ENCODE measurements around the gene KIAA1755. TPM values are rescaled to one million over a fixed set of nuclear protein-coding genes. Genes with fewer than 3 reads are reported as not detected.

KIAA1755 gene
- total RNA-seq, 1 experiment from 2014 or later, result 0.17 TPM

DNA sequence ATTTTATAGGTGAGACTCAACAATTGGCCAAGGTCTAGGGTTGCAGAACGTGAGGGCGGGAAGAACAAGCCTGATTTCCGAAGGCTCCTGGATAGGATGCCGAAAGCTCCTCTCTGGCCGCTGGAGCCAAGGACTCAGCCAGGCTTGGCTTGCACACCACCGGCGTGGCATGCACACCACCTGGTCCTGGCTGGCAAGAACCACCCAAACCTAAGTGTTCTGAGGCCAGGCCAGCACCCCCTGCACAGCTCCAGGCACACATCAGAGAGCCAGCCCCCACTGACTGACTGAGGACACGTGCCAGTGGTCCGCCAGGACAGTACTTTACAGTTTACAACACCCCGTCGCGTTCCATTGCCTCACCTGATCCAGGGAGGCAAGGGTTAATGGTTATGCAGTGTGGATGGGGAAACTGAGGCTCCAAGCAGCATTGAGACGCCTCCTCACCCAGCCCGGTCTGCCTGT lies 95.9 kb downstream of the KIAA1755 start:
- Histone ChIP-seq H2BK120ac (ENCODE audit: low read depth, low read length, poor library complexity, severe bottlenecking) (no peak overlapping the region), H4K8ac (replicated peaks; ENCODE audit: insufficient read length, low read depth, low read length) (no peak overlapping the region), H2BK20ac (ENCODE audit: low read depth, low read length, poor library complexity, severe bottlenecking) (no peak overlapping the region), H3K9me3 (ENCODE audit: control insufficient read depth, low read depth, low read length) (no peaks in the 10 kb centered on the region), H3K4me1 (ENCODE audit: insufficient read depth, low read length) (no peaks in the 10 kb centered on the region), H2AFZ (ENCODE audit: low read length) (no peak overlapping the region), H3K14ac (ENCODE audit: insufficient read depth, low read length) (no peak overlapping the region), H4K5ac (ENCODE audit: insufficient read length, low read depth, low read length) (no peak overlapping the region), H3K18ac (ENCODE audit: insufficient read length, low read depth, low read length) (no peak overlapping the region), H3K79me1 (ENCODE audit: insufficient read depth, low read depth, low read length, poor library complexity, severe bottlenecking) (no peaks in the 10 kb centered on the region), H3K4ac (ENCODE audit: low read depth, low read length) (no peak overlapping the region), H3K4me2 (ENCODE audit: insufficient read depth, insufficient read length, low read length) (peak overlapping the region; percentile 47), H3K79me2 (ENCODE audit: insufficient read depth, low read length) (no peaks in the 10 kb centered on the region), H3K23ac (ENCODE audit: insufficient read length, low read depth, low read length) (no peak overlapping the region), H3K23me2 (ENCODE audit: insufficient read length, low read depth, low read length, poor library complexity, severe bottlenecking) (peaks cover 4% of the 10 kb centered on the region), H2BK12ac (ENCODE audit: insufficient read length, low read depth, low read length) (no peak overlapping the region), H4K91ac (ENCODE audit: insufficient read length, low read depth, low read length) (no peak overlapping the region), H4K20me1 (ENCODE audit: control insufficient read depth, insufficient read depth, insufficient read length) (no peaks in the 10 kb centered on the region), H3K27me3 (ENCODE audit: insufficient read depth, low read length) (no peaks in the 10 kb centered on the region), H2AK5ac (ENCODE audit: insufficient read length, low read length) (no peak overlapping the region), H2BK15ac (ENCODE audit: low read depth, low read length) (no peak overlapping the region), H3K56ac (ENCODE audit: insufficient read length, low read depth, low read length) (no peak overlapping the region), H3K9ac (ENCODE audit: extremely low read depth, insufficient read length, low read length) (no peak overlapping the region), H3T11ph (ENCODE audit: low read length) (no peak overlapping the region), H3K27ac (ENCODE audit: insufficient read length, low read depth, low read length) (no peak overlapping the region), H2BK5ac (ENCODE audit: insufficient read length, low read length) (no peak overlapping the region)
- H3K4me1 Mint-ChIP-seq, result peaks cover 7 to 8% of the 10 kb centered on the region in 2 experiments; a peak in 3 of 4 replicates
- peaks cover 0 to 2% of the 10 kb centered on the region in 2 experiments; a peak in 1 of 5 replicates for H3K9me3 Mint-ChIP-seq
- no CpG with 5 or more reads among the region's 14 CpGs for WGBS (ENCODE audit: extremely low coverage, insufficient read length, low lambda C conversion rate)
- peak overlapping the region; percentile 51 to 69 for H3K4me3 Mint-ChIP-seq
- H3K27me3 Mint-ChIP-seq (ENCODE audit: low read depth), result peaks cover 9% of the 10 kb centered on the region
- no peak overlapping the region for H3K27ac Mint-ChIP-seq
- TF ChIP-seq, protein P1, sequence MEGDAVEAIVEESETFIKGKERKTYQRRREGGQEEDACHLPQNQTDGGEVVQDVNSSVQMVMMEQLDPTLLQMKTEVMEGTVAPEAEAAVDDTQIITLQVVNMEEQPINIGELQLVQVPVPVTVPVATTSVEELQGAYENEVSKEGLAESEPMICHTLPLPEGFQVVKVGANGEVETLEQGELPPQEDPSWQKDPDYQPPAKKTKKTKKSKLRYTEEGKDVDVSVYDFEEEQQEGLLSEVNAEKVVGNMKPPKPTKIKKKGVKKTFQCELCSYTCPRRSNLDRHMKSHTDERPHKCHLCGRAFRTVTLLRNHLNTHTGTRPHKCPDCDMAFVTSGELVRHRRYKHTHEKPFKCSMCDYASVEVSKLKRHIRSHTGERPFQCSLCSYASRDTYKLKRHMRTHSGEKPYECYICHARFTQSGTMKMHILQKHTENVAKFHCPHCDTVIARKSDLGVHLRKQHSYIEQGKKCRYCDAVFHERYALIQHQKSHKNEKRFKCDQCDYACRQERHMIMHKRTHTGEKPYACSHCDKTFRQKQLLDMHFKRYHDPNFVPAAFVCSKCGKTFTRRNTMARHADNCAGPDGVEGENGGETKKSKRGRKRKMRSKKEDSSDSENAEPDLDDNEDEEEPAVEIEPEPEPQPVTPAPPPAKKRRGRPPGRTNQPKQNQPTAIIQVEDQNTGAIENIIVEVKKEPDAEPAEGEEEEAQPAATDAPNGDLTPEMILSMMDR (conservative IDR thresholded peaks at IDR 0.05), result no peak
- H3K36me3 Mint-ChIP-seq (ENCODE audit: insufficient read depth in 1 of 3, low read depth in 3 of 3), result no peaks in the 10 kb centered on the region
- DNase-seq, result no peak

Data from H9 (cell line).